OCI-LY1 (cell line): Measurements from ENCODE around the gene IRS2.

Experiments
- CTCF ChIP-seq: fragments of 200-600 bp; sonication (generic), shearing (Covaris generic); IDR thresholded peaks from 2 replicates; pipeline ENCODE4 v1.5.1; 2017; ENCODE audit warnings: mild to moderate bottlenecking, antibody characterized with exemption, low read length, moderate library complexity, mixed read lengths
- EZH2 ChIP-seq: fragments of 200-600 bp; sonication (generic), shearing (Covaris generic); IDR thresholded peaks from 2 replicates; pipeline ENCODE4 v1.8.0; 2017; ENCODE audit warnings: borderline replicate concordance, mixed run types, mild to moderate bottlenecking, antibody characterized with exemption, low read length, moderate library complexity, mixed read lengths

GRCh38 chr13:109809216-109809932, 23.0 kb upstream of the IRS2 start:
- no peak for TF ChIP-seq CTCF
- no peak for TF ChIP-seq EZH2
